NOMO-1 treated with DMSO at 0.1 percent for 48 hours (cell line): ENCODE measurements around the gene AP1B1.
"Not testable (repeated sequence)": the region's sequence is repeated elsewhere in the genome, so short reads cannot be mapped to it uniquely, and the experiment has no call there.

Experiments
- DNase-seq: peaks from one replicate; lab custom pipeline; 2025; ENCODE audit not compliant: unreplicated experiment; lab: John Stamatoyannopoulos, UW

The AP1B1 gene

DNA sequence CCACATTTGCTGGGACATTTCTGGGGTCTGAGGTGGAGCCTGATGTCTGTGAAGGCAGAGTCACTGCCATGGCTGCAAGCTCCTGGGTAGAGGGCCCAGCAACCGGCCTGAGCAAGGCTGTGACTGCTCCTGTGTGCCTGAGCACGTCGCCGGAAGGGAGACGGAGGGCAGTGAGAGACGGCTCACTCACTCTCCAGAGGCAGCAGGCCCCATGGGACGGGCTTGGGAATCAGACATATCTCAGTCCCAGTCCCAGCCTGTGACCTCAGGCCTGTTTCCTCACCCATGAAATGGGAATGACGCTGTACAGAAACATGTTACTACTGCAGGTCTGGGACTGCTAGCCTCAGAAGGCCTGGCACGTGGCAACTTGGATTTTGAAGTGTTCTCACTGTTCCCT lies 36.5 kb downstream of the AP1B1 start:
- no peak for DNase-seq

DNA sequence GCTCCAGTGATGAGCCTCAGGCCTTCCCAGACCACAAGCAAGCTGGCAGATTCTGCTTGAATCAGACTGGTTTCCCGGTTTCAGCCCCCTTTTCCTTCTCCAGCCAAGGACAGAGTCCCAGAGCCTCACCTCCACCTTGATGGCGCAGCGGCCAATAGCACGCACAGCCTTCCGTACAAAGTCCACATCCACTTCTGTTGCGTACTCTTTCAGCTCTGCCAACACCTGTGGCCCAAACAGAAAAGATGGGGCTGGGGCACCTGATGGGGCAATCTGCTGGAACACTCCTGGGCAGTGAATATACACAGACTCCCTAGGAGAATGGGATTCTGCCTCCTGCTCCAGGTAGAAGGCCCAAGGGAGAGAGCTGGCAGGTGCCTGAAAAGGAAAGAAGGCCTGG lies 37.3 kb downstream of the AP1B1 start:
- DNase-seq: no peak

DNA sequence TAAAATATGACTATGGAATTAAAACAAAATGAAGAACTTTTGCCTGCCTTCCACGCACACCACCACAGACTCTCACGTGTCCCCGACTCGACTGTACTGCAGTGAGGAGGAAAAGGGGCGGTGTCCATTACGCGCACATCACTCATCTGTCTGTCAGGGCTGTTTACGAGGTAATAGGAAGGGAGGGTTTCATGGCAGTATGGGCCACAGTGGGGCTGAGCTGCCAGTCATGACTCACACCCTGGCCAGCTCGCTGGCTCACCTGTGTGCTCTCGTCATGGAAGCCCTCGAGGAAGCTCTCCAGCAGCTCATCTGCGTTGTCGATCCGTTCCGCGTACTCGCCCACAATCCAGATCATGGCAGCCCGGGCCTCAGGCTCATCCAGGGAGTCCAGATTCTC lies 39.4 kb downstream of the AP1B1 start:
- DNase-seq: no peak

DNA sequence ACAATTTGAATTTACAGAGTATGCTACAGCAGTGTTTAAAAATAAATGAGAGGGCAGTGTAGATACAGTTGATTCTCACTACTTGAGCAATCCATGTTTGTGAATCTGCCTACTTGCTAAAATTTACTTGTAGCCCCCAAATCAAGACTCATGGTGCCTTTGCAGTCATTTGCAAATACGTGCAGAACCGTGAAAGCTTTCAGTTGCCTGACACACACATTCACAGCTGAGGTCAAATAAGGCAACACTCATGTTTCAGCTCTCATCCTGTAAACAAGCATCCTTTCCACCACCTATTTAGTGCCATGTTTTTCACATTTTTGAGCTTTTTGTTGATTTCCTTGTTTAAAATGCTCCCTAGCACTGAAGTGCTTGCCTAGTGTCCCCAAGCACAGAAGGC lies 40.3 kb downstream of the AP1B1 start:
- no peak for DNase-seq

DNA sequence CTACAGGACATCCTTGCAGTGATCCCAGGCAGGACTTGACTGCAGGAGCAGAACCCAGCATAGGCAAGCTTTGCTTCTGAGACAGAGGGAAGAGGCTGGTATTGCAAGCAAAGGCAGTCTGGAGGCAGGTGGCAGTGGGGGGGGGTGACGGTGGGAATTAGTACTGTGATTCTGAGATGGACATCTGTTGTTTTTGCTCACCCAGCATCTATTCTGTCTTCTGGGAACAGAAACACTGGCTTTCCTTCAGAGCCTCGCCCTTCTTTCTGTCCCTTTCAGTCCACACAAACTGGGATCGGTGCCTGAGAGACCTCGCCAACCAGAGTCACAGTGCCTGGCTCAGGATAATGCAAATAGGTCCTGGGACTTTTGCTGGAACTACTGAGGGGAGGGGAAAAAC lies 41.7 kb downstream of the AP1B1 start:
- DNase-seq: no peak

DNA sequence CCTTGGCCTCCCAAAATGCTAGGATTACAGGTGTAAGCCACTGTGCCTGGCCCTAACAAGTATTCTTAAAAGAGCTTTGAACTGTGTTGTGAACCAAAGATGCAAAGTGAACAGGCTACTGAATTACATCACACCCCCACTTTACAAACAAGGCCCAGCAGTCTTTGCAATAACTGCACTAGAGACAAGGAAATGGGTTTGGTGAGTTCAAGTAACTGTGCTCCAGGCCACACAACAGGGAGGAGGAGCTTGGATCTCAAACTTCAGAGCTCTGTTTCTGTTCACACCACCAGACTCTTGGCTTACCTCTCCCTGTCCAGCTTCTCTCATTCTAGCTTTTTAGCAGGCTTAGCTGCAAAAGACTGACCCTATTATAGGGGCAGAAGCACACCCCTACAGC lies 42.4 kb downstream of the AP1B1 start:
- DNase-seq: no peak

DNA sequence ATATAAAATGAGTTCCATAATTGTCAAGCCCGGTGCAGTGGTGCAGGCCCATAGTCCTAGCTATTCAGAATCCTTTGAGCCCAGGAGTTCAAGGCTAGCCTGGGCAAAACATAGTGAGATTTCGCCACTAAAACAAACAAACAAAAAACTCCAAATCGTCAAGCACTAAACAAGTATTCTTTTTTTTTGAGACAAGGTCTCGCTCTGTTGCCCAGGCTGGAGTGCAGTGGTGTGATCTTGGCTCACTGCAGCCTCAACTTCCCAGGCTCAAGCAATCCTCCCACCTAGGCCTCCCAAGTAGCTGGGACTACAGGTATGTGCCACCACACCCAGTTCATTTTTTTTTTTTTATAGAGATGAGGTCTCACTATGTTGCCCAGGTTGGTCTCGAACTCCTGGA lies 43.5 kb downstream of the AP1B1 start:
- DNase-seq: not testable (repeated sequence)

DNA sequence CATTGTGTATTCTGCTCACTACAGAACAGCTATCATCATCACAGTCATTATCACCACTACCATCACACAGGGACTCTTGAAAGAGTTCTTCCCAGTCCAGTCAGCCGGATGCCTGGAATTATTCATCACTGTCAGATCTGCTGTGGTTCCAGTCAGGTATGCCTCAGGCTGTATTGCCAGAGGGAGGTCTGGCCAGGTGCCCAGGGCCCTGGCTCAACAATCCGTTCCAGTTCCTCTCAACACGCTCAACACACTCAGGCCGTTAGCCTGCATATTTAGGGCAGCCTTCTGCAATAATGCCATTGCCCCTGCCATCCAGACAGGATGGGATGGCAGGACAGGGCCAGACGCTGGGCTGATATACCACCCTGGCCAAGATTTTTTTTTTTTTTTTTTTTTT lies 44.2 kb downstream of the AP1B1 start:
- DNase-seq: no peak

DNA sequence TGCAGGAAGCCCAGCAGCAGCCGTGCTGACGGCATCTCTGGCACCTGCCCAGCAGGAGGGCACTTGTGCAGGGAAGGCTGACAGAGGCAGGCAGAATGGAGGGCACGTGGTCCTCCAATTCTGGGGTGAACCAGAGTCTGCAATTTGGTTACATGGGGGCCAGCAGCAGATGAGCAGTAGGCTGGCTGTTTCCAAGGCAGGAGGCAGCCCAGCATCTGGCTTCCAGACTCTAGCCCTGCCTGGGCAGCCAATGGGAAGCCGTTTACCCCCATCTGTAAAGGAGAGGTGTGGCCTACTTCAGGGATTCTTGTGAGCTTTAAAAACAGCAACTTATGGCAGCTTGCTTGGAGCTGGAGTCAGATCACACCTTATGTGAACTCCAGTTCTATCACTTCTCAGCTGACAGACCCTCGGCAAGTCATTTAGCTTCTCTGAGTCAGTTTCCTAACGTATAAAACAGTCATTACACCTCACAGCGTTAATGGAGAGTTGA lies 45.0 kb downstream of the AP1B1 start:
- DNase-seq: no peak

DNA sequence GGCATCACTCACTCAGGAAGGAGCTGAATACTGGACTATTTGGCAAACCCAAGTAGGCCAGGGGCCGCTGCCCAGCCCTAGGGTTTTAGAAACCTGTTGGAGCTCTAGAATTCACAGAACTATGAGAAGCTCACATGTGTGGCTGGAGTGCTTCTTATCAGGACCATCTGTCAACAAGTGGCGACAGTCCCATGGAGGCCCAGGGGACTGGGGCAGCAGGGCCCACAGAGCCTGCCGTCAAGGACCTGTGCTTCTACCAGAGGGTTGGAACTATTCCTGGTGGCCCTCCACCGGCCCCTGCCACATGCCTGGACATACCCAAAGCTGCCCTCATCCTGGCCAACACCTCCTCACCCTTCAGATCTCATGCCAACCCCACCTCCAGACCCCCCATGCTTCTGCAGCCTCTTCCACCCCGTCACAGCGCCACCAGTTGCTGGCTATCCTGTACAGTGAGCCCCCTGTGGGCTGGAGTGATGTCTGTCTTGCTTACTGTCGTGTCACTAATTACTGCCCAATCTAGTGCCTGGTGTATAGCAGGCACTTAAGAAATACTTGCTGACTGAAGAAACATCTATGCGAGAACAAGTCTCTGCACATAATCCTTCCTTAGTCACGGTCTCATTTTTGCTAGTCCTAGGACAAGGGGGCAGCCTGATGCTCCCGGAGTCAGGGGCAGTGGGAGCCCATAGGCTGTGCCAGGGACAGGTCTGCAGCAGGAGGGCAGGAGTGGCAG lies 45.6 kb downstream of the AP1B1 start:
- no peak for DNase-seq

DNA sequence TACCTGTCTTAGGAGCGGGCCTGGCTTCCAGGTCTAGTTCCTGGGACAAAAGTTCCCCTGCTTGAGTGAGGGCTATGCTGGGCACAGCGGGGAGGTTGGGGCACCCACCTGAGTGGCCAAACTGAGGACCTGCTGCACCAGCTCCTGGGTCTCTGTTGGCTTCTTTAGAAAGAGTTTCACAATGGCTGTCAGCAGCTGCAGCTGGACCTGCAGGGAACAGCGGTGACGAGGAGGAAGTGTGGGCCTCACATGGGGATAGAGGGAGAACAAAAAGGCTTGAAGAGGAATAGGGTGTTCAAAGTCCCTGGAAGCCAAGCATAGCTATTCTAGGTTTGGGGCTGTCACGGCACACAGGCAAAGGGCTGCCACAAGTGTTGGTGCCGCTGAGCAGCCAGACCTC lies 46.2 kb downstream of the AP1B1 start:
- DNase-seq: no peak

DNA sequence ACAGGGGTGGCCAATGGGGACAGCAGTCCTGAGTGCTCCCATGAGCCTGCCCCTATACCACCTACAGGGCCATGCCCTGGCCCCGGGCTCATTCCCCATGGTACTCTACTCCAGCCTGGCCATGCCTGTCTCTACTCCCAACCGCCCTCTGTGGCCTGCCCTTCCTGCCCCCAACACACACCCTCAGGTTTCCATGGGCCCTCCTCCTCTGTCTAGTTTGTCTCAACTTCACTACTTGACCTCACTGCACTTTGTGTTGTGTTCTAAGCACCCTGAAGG lies 46.6 kb downstream of the AP1B1 start:
- no peak for DNase-seq

DNA sequence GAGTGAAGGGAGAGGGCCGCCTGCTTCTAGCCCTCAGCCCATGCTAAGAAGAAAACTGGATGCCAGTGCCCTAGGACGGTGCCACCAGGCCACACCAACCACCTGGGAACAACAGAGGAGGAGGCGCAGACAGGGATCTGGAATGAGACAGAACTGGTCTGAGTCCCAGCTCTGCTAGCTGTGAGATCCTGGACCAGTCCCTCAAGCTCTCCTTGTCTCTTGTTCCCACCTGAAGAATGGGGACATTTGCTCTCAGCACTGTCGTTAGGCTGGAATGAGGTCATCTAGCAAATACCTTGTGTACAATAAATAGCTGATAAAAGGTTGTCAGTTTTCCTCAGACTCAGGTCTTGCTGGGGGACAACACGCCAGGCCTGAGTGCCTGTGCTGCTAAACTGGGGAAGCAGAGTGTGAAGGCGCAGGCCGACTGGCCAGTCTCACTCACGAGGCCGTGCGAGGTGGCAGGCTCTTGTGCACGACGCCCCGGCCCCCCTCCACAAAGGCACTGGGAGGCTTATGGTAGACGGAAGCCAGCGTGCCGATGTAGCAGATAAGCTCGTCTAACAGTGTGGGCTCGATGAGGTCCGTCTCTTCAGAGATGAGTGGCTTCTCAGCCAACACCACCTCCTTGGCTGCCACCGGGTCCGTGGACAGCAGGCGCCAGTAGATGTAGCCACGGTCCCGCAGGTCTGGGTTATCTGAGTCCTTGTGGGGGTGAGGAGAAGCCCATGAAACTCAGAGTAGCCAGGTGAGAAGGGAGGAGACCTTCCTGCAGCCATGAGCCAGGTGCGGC lies 47.1 kb downstream of the AP1B1 start:
- no peak for DNase-seq

DNA sequence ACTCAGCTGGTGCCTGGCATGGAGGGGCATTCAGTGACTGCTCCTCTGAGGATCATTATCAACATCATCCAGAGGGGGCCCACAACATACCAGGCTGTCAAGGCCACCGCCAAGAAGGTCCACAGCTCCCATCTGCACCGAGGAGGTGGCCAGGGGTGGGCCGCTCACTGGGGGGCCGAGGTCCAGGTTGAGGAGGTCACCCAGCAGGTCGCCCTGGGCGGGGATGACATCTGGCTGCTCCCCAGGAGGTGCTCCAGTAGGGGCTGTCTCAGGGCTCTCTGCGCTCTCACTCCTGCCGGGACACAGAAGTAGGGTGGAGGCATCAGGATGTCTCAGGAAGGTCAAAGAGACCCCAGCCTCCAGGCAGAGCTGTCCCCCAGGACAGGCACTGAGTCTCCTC lies 47.8 kb downstream of the AP1B1 start:
- DNase-seq: no peak

DNA sequence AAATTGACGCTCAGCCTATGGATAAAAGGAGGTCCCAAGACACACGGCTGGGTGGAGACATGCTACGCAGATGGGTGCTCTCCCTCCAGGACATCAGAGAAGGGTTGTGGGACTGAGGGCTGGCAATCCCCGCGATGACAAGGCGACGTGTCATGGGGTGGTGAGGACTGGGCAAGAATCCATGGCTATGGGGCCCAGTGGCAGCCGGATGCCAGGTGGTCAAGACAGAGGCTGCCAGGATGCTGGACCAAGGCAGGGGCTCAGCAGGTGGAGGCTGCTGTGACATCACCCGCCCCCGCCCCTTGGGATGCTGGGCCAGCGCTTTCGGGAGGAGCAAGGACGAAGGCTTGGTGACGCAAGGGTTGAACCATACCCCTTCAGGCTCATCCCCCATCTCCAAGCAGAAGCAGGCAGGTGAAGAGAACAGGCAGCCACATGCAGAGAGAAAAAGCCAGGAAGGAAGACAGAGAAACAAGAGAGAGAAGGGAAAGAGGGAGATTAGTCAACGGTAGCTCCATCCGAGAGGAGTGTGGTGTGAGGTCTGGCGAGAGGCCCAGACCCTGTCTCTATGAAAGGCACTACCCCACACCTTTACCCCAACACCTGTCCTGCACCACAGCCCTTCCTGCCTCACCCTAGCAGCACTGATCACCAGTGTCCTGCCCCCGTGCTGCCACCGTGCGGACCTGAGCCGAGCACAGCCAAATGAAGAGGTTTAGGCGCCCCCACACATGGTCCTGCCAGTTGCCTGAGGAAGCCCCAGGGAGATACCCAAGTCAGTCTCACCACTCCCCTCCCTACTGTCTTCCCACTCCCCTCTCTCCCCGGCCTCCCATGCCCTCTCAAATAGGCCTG lies 48.8 kb downstream of the AP1B1 start:
- no peak for DNase-seq

DNA sequence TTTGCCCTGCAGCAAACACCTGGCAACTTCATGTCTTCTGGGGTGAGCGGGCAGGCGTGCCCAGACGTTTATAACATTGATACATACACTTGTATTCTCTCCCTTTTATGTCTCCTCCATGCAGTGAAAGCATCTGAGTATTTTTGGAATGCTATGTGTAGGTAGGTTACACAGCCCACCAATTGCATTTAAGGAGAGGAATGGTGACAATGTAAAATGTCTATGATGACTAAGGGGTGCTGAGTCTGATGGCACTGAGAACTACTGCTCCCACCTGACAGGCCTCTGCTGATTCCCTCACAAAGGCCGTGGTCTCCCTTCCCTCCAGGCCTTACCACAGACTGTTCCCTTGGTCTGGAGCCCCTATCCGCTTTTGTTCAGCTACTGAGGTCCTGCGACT lies 50.0 kb downstream of the AP1B1 start:
- DNase-seq: no peak

DNA sequence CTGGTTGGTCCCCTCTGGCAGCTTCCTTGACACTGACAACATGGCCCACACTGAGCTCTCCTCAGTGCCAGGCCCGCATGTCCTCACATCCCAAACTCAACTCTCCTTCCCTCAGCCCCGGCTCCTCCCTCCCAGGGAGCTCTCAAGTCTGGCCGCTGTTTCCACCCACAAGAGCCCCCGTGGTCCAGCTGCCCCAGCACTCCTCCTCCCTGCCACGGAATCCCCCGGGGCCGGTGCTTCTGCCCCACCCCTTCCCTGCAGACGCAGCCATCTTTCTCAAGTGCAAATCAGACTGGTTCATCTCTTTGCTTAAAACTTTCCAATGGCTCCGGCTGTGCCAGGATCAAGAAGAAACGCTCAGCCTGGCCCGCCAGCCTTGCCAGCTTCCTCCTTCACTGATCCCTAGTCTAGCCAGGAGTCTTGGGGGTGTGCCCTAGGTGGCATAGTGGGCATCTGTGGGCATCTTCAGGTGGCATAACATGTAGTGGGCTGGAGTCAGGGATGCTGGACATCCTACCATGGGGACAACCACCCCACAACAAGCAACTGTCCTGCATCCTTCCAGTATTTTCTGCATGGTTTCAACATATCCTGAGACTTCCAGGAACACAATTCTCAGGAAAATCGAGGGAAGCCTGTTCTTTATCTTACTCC lies 50.6 kb downstream of the AP1B1 start:
- no peak for DNase-seq

DNA sequence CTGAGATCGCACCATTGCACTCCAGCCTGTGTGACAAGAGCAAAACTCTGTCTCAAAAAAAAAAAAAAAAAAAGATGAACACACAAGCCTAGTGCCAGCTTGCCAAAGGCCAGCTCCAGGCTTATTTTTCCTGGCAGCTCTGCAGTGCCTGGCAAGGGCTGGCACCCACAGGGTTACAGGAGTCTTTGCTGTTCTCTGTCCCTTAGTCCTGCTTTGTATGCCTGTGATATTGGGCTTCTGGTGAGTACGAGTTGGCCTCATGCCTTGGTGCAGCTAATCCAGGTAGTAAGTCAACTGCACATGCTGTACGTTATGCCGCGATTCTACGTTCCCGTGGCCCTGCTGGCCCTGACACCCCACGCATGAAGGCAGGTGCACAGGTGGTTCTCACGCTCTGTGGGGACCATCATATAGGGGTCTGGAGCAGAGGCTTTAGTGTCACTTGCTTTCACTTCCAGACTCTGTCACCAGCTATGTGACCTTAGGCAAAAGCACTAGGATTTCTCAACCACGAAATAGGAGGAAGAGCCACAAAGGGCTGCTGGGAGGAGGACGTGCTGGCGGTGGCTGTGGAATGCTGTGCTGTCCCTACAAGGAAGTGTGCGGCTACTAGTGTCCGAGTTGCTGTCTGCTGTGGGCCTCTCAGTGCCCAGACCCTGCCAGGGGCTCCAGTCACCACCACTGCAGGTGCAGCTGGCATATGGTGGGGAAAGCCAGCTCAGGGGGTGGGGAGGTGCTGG lies 51.4 kb downstream of the AP1B1 start:
- DNase-seq: no peak

DNA sequence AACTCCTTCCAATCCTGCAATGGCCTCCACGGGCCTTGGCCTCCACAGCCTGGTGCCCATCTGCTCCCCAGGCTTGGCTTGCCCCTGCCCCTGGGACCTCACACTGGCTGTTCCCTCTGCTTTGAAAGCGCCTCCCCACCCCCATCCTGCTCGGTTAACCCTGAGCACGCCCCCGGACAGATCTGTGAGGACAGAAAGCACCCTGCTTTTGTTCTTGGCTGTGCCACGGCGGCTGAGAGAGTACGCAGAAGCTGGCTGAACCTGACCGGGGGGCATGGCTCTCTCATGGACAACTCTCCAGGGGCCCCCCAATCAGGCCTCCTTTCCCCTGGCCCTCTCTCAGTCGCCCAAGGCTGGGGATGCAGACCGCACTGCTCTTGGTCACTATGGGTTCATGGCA lies 52.7 kb downstream of the AP1B1 start:
- no peak for DNase-seq

DNA sequence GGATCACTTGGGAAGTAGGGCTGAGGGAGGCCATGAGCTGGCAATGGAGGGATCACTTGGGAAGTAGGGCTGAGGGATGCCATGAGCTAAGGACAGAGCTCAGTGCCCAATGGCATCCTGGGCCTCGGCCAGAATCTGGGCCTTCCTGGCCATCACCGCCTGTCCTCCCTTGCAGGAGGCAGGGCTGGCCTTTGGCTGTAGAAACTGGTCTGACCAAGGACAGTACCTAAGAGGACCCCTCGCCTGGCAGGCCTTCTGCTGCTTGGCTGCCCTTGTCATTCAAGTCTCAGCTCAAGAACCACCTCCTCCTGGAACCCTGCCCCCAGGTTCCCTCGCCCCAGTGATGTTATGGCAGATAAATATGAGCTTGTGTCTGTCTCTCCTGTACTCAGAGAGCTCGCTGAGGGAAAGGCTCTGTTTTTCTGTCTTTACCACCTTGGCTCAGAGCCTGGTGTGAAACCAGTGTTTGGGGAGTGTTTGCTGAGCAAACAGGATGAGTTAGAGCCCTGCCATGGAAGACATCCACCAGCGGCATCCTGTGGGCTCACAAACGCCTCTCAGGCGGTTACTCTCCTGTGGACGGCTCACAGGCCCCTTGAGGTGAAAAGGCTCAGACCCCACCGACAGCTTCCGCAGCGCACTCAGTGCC lies 53.5 kb downstream of the AP1B1 start:
- no peak for DNase-seq
